Osteoblast (primary cell): Measurements from ENCODE around the gene MMP27. TPM values are rescaled to one million over a fixed set of nuclear protein-coding genes. Genes with fewer than 3 reads are reported as not detected.
"Not testable (repeated sequence)": the region's sequence is repeated elsewhere in the genome, so short reads cannot be mapped to it uniquely, and the experiment has no call there.

ENCODE experiments used
- DNase-seq: peaks from one replicate; pipeline ENCODE4 v3.0.0; 2011; ENCODE audit warnings: low spot score, mixed read lengths; ENCODE audit not compliant: insufficient read length; ENCODE audit errors: missing footprints
- H2AFZ ChIP-seq: 2 replicates; pipeline ENCODE4 v1.6.0; 2011; ENCODE audit warnings: mild to moderate bottlenecking, low read length
- H3K27ac ChIP-seq: 2 replicates; pipeline ENCODE4 v1.5.1; 2011; ENCODE audit warnings: mild to moderate bottlenecking, low read depth, low read length, moderate library complexity
- H3K27me3 ChIP-seq: 2 replicates; pipeline ENCODE4 v1.6.0; 2012; ENCODE audit warnings: mild to moderate bottlenecking, control low read depth, inconsistent platforms, low read length, moderate library complexity; ENCODE audit not compliant: insufficient read depth
- H3K36me3 ChIP-seq: 2 replicates; pipeline ENCODE4 v1.5.1; 2011; ENCODE audit warnings: mild to moderate bottlenecking, low read length, control low read depth, moderate library complexity; ENCODE audit not compliant: insufficient read depth
- H3K4me1 ChIP-seq: 2 replicates; pipeline ENCODE4 v1.5.1; 2011; ENCODE audit warnings: mild to moderate bottlenecking, low read length, control low read depth, moderate library complexity; ENCODE audit not compliant: insufficient read depth
- H3K4me2 ChIP-seq: 2 replicates; pipeline ENCODE4 v1.6.0; 2011; ENCODE audit warnings: mild to moderate bottlenecking, low read length; ENCODE audit not compliant: insufficient read depth
- H3K4me3 ChIP-seq: fragments of 200-600 bp; sonication (generic); 3 replicates; pipeline ENCODE4 v1.5.1; 2012; ENCODE audit warnings: mild to moderate bottlenecking, low read length, inconsistent platforms; ENCODE audit not compliant: insufficient read depth
- H3K79me2 ChIP-seq: 2 replicates; pipeline ENCODE4 v1.6.0; 2012; ENCODE audit warnings: mild to moderate bottlenecking, low read length, control low read depth, inconsistent platforms; ENCODE audit not compliant: insufficient read depth
- H3K9me3 ChIP-seq: 2 replicates; pipeline ENCODE4 v1.5.1; 2011; ENCODE audit warnings: low read depth, low read length, control low read depth
- H4K20me1 ChIP-seq: 2 replicates; pipeline ENCODE4 v1.6.0; 2012; ENCODE audit warnings: mild to moderate bottlenecking, low read length, control low read depth; ENCODE audit not compliant: insufficient read depth
- total RNA-seq: library from RNA; depleted of rRNA; stranded (reverse); fragments of >200 nt; gene quantifications from 2 replicates; pipeline ENCODE4 v1.2.3, GENCODE V29; 2012
- TF ChIP-seq, protein P1 (sequence below): IDR thresholded peaks from 2 replicates; pipeline ENCODE4 v1.5.1; 2011; ENCODE audit warnings: mild to moderate bottlenecking, low read depth, low read length, moderate library complexity; ENCODE audit errors: extremely low read depth

The MMP27 gene
- total RNA-seq, 1 donor = not detected

DNA sequence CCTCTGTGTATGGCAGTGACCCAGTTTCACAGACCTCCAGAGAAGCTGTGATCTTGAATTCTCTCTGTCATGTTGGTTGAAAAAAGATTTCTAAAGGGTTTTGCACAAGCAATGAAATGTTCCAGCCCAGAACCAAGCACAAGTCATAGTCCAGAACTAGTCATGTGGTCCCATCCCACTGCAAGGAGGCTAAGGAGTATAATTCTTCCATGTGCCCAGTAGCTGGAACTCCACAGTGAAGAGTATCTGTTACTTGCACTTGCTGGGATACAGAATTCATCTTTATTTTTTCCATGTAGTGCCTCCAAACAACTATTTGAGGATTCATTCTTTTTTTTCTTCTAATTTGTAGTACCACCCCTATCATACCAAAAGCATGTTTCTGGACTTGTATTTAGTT, 29.1 kb upstream of the MMP27 start:
- Histone ChIP-seq H2AFZ (no peak overlapping the region), H3K27ac (no peak overlapping the region), H3K4me3 (no peak overlapping the region), H3K9me3 (no peaks in the 10 kb centered on the region), H3K79me2 (no peaks in the 10 kb centered on the region), H3K4me1 (no peaks in the 10 kb centered on the region), H3K36me3 (no peaks in the 10 kb centered on the region), H3K4me2 (no peak overlapping the region), H4K20me1 (no peaks in the 10 kb centered on the region), H3K27me3 (peaks cover 39% of the 10 kb centered on the region)
- TF ChIP-seq, protein P1, sequence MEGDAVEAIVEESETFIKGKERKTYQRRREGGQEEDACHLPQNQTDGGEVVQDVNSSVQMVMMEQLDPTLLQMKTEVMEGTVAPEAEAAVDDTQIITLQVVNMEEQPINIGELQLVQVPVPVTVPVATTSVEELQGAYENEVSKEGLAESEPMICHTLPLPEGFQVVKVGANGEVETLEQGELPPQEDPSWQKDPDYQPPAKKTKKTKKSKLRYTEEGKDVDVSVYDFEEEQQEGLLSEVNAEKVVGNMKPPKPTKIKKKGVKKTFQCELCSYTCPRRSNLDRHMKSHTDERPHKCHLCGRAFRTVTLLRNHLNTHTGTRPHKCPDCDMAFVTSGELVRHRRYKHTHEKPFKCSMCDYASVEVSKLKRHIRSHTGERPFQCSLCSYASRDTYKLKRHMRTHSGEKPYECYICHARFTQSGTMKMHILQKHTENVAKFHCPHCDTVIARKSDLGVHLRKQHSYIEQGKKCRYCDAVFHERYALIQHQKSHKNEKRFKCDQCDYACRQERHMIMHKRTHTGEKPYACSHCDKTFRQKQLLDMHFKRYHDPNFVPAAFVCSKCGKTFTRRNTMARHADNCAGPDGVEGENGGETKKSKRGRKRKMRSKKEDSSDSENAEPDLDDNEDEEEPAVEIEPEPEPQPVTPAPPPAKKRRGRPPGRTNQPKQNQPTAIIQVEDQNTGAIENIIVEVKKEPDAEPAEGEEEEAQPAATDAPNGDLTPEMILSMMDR = no peak
- DNase-seq = no peak

GRCh38 chr11:102733232-102733875, 27.8 kb upstream of the MMP27 start:
- Histone ChIP-seq H3K79me2 (no peaks in the 10 kb centered on the region), H3K4me2 (no peak overlapping the region), H3K4me1 (no peaks in the 10 kb centered on the region), H2AFZ (no peak overlapping the region), H3K4me3 (no peak overlapping the region), H3K27ac (no peak overlapping the region), H3K9me3 (no peaks in the 10 kb centered on the region), H3K36me3 (no peaks in the 10 kb centered on the region), H3K27me3 (peaks cover 34% of the 10 kb centered on the region), H4K20me1 (no peaks in the 10 kb centered on the region)
- DNase-seq = peak; percentile 82
- TF ChIP-seq, protein P1 = peak; percentile 89

DNA sequence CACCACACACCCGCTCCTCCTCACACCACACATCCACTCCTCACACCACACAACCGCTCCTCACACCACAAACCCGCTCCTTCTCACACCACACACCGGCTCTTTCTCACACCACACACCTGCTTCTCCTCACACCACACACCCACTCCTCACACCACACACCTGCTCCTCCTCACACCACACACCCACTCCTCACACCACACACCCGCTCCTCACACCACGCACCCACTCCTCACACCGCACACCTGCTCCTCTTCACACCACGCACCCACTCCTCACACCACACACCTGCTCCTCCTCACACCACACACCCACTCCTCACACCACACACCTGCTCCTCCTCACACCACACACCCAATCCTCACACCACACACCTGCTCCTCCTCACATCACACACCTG, 25.4 kb upstream of the MMP27 start:
- not testable (repeated sequence) for H3K36me3 ChIP-seq, H3K9me3 ChIP-seq, H4K20me1 ChIP-seq, H3K4me1 ChIP-seq, H3K27ac ChIP-seq, DNase-seq, H3K4me3 ChIP-seq, H3K4me2 ChIP-seq, H3K79me2 ChIP-seq, H2AFZ ChIP-seq
- peaks cover 19% of the 10 kb centered on the region for H3K27me3 ChIP-seq

GRCh38 chr11:102729849-102730815, 24.6 kb upstream of the MMP27 start:
- Histone ChIP-seq H3K27me3 (peaks cover 15% of the 10 kb centered on the region), H3K36me3 (no peaks in the 10 kb centered on the region), H2AFZ (peak overlapping the region; percentile 23), H3K27ac (no peak overlapping the region), H3K79me2 (no peaks in the 10 kb centered on the region), H3K9me3 (no peaks in the 10 kb centered on the region), H3K4me3 (no peak overlapping the region), H3K4me2 (no peak overlapping the region), H4K20me1 (no peaks in the 10 kb centered on the region), H3K4me1 (no peaks in the 10 kb centered on the region)
- DNase-seq = no peak
- TF ChIP-seq, protein P1 = no peak
